H1 (cell line): ENCODE data around the gene NEURL1B. TPM values are rescaled to one million over a fixed set of nuclear protein-coding genes. Genes with fewer than 3 reads are reported as not detected.

Experiments
- CTCF ChIA-PET: fragments of 300-600 bp; sonication (Branson Sonifier 250); formaldehyde crosslinking; loops from one replicate; lab custom pipeline; 2021; ENCODE audit not compliant: partially characterized antibody; lab: Charles Lee
- POLR2A ChIA-PET: fragments of 300-600 bp; sonication (Branson Sonifier 250); formaldehyde crosslinking; loops from one replicate; lab custom pipeline; 2021; ENCODE audit warnings: inconsistent platforms; ENCODE audit not compliant: partially characterized antibody; lab: Charles Lee
- DNase-seq, 2 experiments: peaks; one replicate each; pipeline versions ENCODE4 v3.0.0 to v3.0.0-alpha.2; 2010 to 2022; ENCODE audit warnings: low spot score in 2 of 2, low read depth in 1 of 2, mixed read lengths in 1 of 2
- FAIRE-seq: peaks from 2 replicates; lab custom pipeline; 2011; peaks lifted over from hg19 to GRCh38; lab: Jason Lieb, UNC
- H2AFZ ChIP-seq: 2 replicates; pipeline ENCODE4 v1.8.1; 2012; ENCODE audit warnings: low read length, inconsistent platforms
- H2AK5ac ChIP-seq: 2 replicates; pipeline ENCODE4 v1.6.1; 2013; ENCODE audit warnings: low read depth, low read length
- H2BK120ac ChIP-seq: replicated peaks from 2 replicates; pipeline ENCODE3; 2013; ENCODE audit warnings: low read depth, low read length, inconsistent platforms
- H2BK12ac ChIP-seq: 2 replicates; pipeline ENCODE4 v1.6.1; 2013; ENCODE audit warnings: low read depth, low read length
- H2BK15ac ChIP-seq: 2 replicates; pipeline ENCODE4 v1.6.1; 2013; ENCODE audit warnings: low read length
- H2BK20ac ChIP-seq: 2 replicates; pipeline ENCODE4 v1.6.1; 2013; ENCODE audit warnings: low read length
- H2BK5ac ChIP-seq: 2 replicates; pipeline ENCODE4 v1.6.1; 2013; ENCODE audit warnings: low read depth, low read length
- H3K14ac ChIP-seq: 2 replicates; pipeline ENCODE4 v1.6.1; 2013; ENCODE audit warnings: inconsistent platforms; ENCODE audit not compliant: insufficient read length
- H3K18ac ChIP-seq: 2 replicates; pipeline ENCODE4 v1.6.1; 2013; ENCODE audit warnings: low read length; ENCODE audit errors: extremely low read depth
- H3K23ac ChIP-seq: 2 replicates; pipeline ENCODE4 v1.6.1; 2013; ENCODE audit warnings: inconsistent platforms; ENCODE audit not compliant: insufficient read length
- H3K23me2 ChIP-seq: 2 replicates; pipeline ENCODE4 v1.6.1; 2013; ENCODE audit warnings: low read depth, low read length
- H3K27ac ChIP-seq: 2 replicates; pipeline ENCODE4 v1.6.1; 2011; ENCODE audit warnings: low read depth, low read length, inconsistent platforms
- H3K27me3 ChIP-seq, 4 experiments: replicated peaks in 1 of 4; 1 replicate in 1 of 4; 2 replicates in 3 of 4; pipeline versions ENCODE4 v1.6.1 to v1.8.1; 2011 to 2013; ENCODE audit warnings: low read length in 3 of 4, mild to moderate bottlenecking in 3 of 4, inconsistent platforms in 2 of 4, mixed read lengths in 2 of 4, moderate library complexity in 1 of 4; ENCODE audit not compliant: control insufficient read depth in 3 of 4, insufficient read depth in 3 of 4; ENCODE audit errors: extremely low read depth in 1 of 4
- H3K36me3 ChIP-seq, 4 experiments: 2 replicates each; pipeline versions ENCODE4 v1.6.1 to v1.8.1; 2011 to 2013; ENCODE audit warnings: mild to moderate bottlenecking in 4 of 4, low read length in 3 of 4, moderate library complexity in 2 of 4, control low read depth in 1 of 4, inconsistent platforms in 1 of 4; ENCODE audit not compliant: insufficient read depth in 4 of 4, control insufficient read depth in 2 of 4
- H3K4ac ChIP-seq: replicated peaks from 2 replicates; pipeline ENCODE3; 2013; ENCODE audit warnings: low read length, low read depth, mixed read lengths, inconsistent platforms; ENCODE audit not compliant: insufficient read length
- H3K4me1 ChIP-seq, 4 experiments: replicated peaks in 1 of 4; 1 replicate in 1 of 4; 2 replicates in 3 of 4; pipeline versions ENCODE4 v1.6.1 to v1.8.1; 2011 to 2013; ENCODE audit warnings: low read length in 3 of 4, inconsistent platforms in 2 of 4, mixed read lengths in 1 of 4; ENCODE audit not compliant: insufficient read depth in 4 of 4, control insufficient read depth in 3 of 4
- H3K4me2 ChIP-seq, 2 experiments: 2 replicates each; pipeline versions ENCODE4 v1.6.1 to v1.8.1; 2011 to 2013; ENCODE audit warnings: low read depth in 2 of 2, low read length in 2 of 2, control low read depth in 1 of 2, inconsistent platforms in 1 of 2, mild to moderate bottlenecking in 1 of 2; ENCODE audit not compliant: insufficient read depth in 1 of 2
- H3K4me3 ChIP-seq, 4 experiments: fragments of 200-600, 300-600 bp in 1 of 4; sonication (generic), shearing (Covaris generic), sonication (Bioruptor Twin) in 1 of 4; 2 replicates each; pipeline versions ENCODE4 v1.5.1 to v1.8.1; 2011 to 2016; ENCODE audit warnings: low read length in 4 of 4, low read depth in 3 of 4, control low read depth in 2 of 4, inconsistent platforms in 2 of 4, mild to moderate bottlenecking in 2 of 4, mixed read lengths in 1 of 4, moderate library complexity in 1 of 4; ENCODE audit not compliant: insufficient read depth in 2 of 4; ENCODE audit errors: extremely low read depth in 1 of 4
- H3K56ac ChIP-seq: replicated peaks from 2 replicates; pipeline ENCODE3; 2013; ENCODE audit warnings: low read depth, mild to moderate bottlenecking, mixed read lengths, low read length, inconsistent platforms; ENCODE audit not compliant: insufficient read length
- H3K79me1 ChIP-seq: 2 replicates; pipeline ENCODE4 v1.6.1; 2013; ENCODE audit warnings: low read depth, low read length, control low read depth
- H3K79me2 ChIP-seq, 2 experiments: 2 replicates each; pipeline versions ENCODE4 v1.6.1 to v1.8.1; 2012 to 2013; ENCODE audit warnings: low read length in 2 of 2, mild to moderate bottlenecking in 2 of 2, inconsistent platforms in 1 of 2; ENCODE audit not compliant: insufficient read depth in 2 of 2, control insufficient read depth in 1 of 2
- H3K9ac ChIP-seq, 4 experiments: replicated peaks in 1 of 4; 1 replicate in 1 of 4; 2 replicates in 3 of 4; pipeline versions ENCODE4 v1.6.1 to v1.8.1; 2011 to 2013; ENCODE audit warnings: low read depth in 3 of 4, low read length in 3 of 4, control low read depth in 2 of 4, mild to moderate bottlenecking in 2 of 4, moderate library complexity in 2 of 4, inconsistent platforms in 1 of 4; ENCODE audit errors: extremely low read depth in 1 of 4
- H3K9me3 ChIP-seq, 2 experiments: 2 replicates each; pipeline versions ENCODE4 v1.6.1 to v1.8.1; 2012 to 2013; ENCODE audit warnings: mild to moderate bottlenecking in 2 of 2, moderate library complexity in 2 of 2, control low read depth in 1 of 2, inconsistent platforms in 1 of 2, low read depth in 1 of 2, low read length in 1 of 2, mixed read lengths in 1 of 2; ENCODE audit not compliant: insufficient read depth in 2 of 2
- H4K20me1 ChIP-seq, 2 experiments: replicated peaks in 1 of 2; 2 replicates each; pipeline versions ENCODE3 to v1.8.1; 2011 to 2013; ENCODE audit warnings: inconsistent platforms in 2 of 2, low read length in 2 of 2, mild to moderate bottlenecking in 1 of 2; ENCODE audit not compliant: insufficient read depth in 2 of 2, control insufficient read depth in 1 of 2
- H4K5ac ChIP-seq: 2 replicates; pipeline ENCODE4 v1.6.1; 2013; ENCODE audit warnings: low read length, low read depth, mixed read lengths, inconsistent platforms; ENCODE audit not compliant: insufficient read length
- H4K8ac ChIP-seq: 2 replicates; pipeline ENCODE4 v1.8.0; 2013; ENCODE audit warnings: mild to moderate bottlenecking, moderate library complexity, low read length, inconsistent platforms; ENCODE audit not compliant: insufficient read depth; ENCODE audit errors: extremely low read depth
- H4K91ac ChIP-seq: replicated peaks from 2 replicates; pipeline ENCODE3; 2013; ENCODE audit warnings: low read length, mixed read lengths, inconsistent platforms; ENCODE audit not compliant: insufficient read length
- SP4 ChIP-seq: IDR thresholded peaks from 2 replicates; pipeline ENCODE4 v1.6.1; 2012; ENCODE audit warnings: low read length, inconsistent platforms
- SUZ12 ChIP-seq: fragments of 200-600 bp; sonication (generic); IDR thresholded peaks from 2 replicates; pipeline ENCODE4 v1.6.1; 2012; ENCODE audit warnings: mild to moderate bottlenecking, inconsistent platforms, low read length, moderate library complexity, mixed read lengths
- TBP ChIP-seq: IDR thresholded peaks from 2 replicates; pipeline ENCODE4 v1.6.1; 2011; ENCODE audit warnings: low read depth, low read length, improper control_type of control experiment
- WGBS, 2 experiments: shearing (Covaris generic) in 1 of 2; methylation state at CpG; one replicate each; pipeline versions ENCODE4 v1.1.6 to v1.1.7; 2013 to 2015; ENCODE audit warnings: low lambda C conversion rate in 2 of 2, mixed read lengths in 2 of 2, inconsistent platforms in 1 of 2, low coverage in 1 of 2, missing lambda C conversion rate in 1 of 2; ENCODE audit not compliant: insufficient replicate concordance in 2 of 2, insufficient coverage in 1 of 2, insufficient read length in 1 of 2; ENCODE audit errors: extremely low coverage in 1 of 2, missing lambda C conversion rate in 1 of 2; 5-methylcytosine and 5-hydroxymethylcytosine counted together
- polyA plus RNA-seq, 7 experiments: library from polyadenylated mRNA; depleted of rRNA in 3 of 7; stranded (reverse) in 5 of 7; unstranded in 2 of 7; fragments of >200 nt in 5 of 7; fragments of 200-250 nt in 2 of 7; gene quantifications; 1 replicate in 5 of 7; 2 replicates in 1 of 7; 4 replicates in 1 of 7; pipeline versions ENCODE4 v1.2.1 to v1.2.3, GENCODE V29; 2011 to 2013; ENCODE audit warnings: missing spikeins in 2 of 7, mixed read lengths in 2 of 7
- total RNA-seq: library from RNA; stranded (reverse); fragmentation: NEBNext Ultra II Directional; extraction: Animal tissue kit (Norgen Biotek cat#: 25700); gene quantifications from 2 replicates; pipeline ENCODE4 v1.2.1, GENCODE V29; 2021

NEURL1B gene
- total and polyA plus RNA-seq, 2 of the 8 experiments (the other 6 are each of a cell fraction or from before 2014, with no cell fraction given): 3.3 to 6.1 TPM

GRCh38 chr5:172672681-172673080 is 31.6 kb downstream of the NEURL1B start:
- H2BK20ac ChIP-seq: no peak overlapping the region
- H3K23me2 ChIP-seq: no peaks in the 10 kb centered on the region
- no peak overlapping the region for H4K5ac ChIP-seq
- H2BK15ac ChIP-seq: no peak overlapping the region
- H3K23ac ChIP-seq: no peak overlapping the region
- no peaks in the 10 kb centered on the region for H3K36me3 ChIP-seq
- no peak overlapping the region for H4K8ac ChIP-seq
- H3K9me3 ChIP-seq: no peaks in the 10 kb centered on the region
- no peaks in the 10 kb centered on the region for H4K20me1 ChIP-seq
- no peak overlapping the region for H2BK12ac ChIP-seq
- H2AK5ac ChIP-seq: no peak overlapping the region
- H3K9ac ChIP-seq: no peak overlapping the region
- H3K18ac ChIP-seq: no peak overlapping the region
- H2BK5ac ChIP-seq: no peak overlapping the region
- FAIRE-seq: no peak
- no peak overlapping the region for H3K56ac ChIP-seq
- H3K4ac ChIP-seq: no peak overlapping the region
- POLR2A ChIA-PET: interaction anchor here (1.9 kb wide), 1 partner anchor 11 kb away, joined by 8 read pairs; no protein-coding TSS in a partner anchor
- no peaks in the 10 kb centered on the region; a peak in 1 of 7 replicates for H3K27me3 ChIP-seq
- H2AFZ ChIP-seq: no peak overlapping the region
- 85% methylated on average over 2 of the region's 2 CpGs; no CpG with 5 or more reads in 1 of the 2 experiments for WGBS, 2 experiments
- CTCF ChIA-PET: interaction anchor here (0.6 to 17.9 kb wide), 11 partner anchors 9 to 198 kb away, joined by 3 to 176 read pairs (median 4); partner anchors contain the start of gene NEURL1B
- no peak overlapping the region for H4K91ac ChIP-seq
- no peak overlapping the region for H3K4me2 ChIP-seq
- H3K4me1 ChIP-seq: peaks cover 0 to 4% (median 0%) of the 10 kb centered on the region in 4 experiments; a peak in 3 of 7 replicates
- H3K79me2 ChIP-seq: no peaks in the 10 kb centered on the region
- no peaks in the 10 kb centered on the region for H3K79me1 ChIP-seq
- no peak overlapping the region for H3K27ac ChIP-seq
- DNase-seq: no peak
- no peak overlapping the region for H3K4me3 ChIP-seq
- no peak overlapping the region for H3K14ac ChIP-seq
- TF ChIP-seq SUZ12: no peak
- TF ChIP-seq SP4: no peak
- no peak for TF ChIP-seq TBP
- no peak overlapping the region for H2BK120ac ChIP-seq
